Measurements from ENCODE around the gene GPR4.

GRCh38 chr19:45599286-45599685 lies 2.7 kb downstream of the GPR4 start:
- TF ChIP-seq EP300 (IDR thresholded peaks at IDR 0.05; ENCODE audit: borderline replicate concordance) (no peak), RAD21 (IDR thresholded peaks at IDR 0.05; ENCODE audit: low read depth) (no peak), CEBPB (IDR thresholded peaks at IDR 0.05) (no peak), CREB1 (IDR thresholded peaks at IDR 0.05; ENCODE audit: low read depth) (no peak), REST (IDR thresholded peaks at IDR 0.05; ENCODE audit: low read depth) (no peak), TAF1 (IDR thresholded peaks at IDR 0.05; ENCODE audit: low read depth) (no peak), MAX (IDR thresholded peaks at IDR 0.05) (no peak), ZBTB7A (IDR thresholded peaks at IDR 0.05; ENCODE audit: low read depth) (no peak), FOXM1 (IDR thresholded peaks at IDR 0.05; ENCODE audit: borderline replicate concordance, low read depth) (no peak), TCF12 (IDR thresholded peaks at IDR 0.05; ENCODE audit: low read depth) (no peak), YY1 (IDR thresholded peaks at IDR 0.05; ENCODE audit: low read depth) (no peak), EGR1 (IDR thresholded peaks at IDR 0.05) (no peak), NFIC (IDR thresholded peaks at IDR 0.05) (no peak)
